B cell (primary cell): ENCODE results near the gene RAB32. TPM values are rescaled to one million over a fixed set of nuclear protein-coding genes. Genes with fewer than 3 reads are reported as not detected.

ENCODE experiments used
- ATAC-seq: fragments of 200-7000 bp; cut with Tn5 transposase; one replicate; pipeline ENCODE4 v1.10.0; 2021; ENCODE audit warnings: low read depth, mild to moderate bottlenecking, moderate number of reproducible peaks, moderate library complexity
- CTCF ChIA-PET: fragments of 350-600 bp; sonication (Branson Sonifier 250); formaldehyde crosslinking; loops from one replicate; lab custom pipeline; 2021; ENCODE audit warnings: antibody characterized with exemption, inconsistent platforms; lab: Charles Lee
- POLR2A ChIA-PET: fragments of 350-600 bp; sonication (Branson Sonifier 250); formaldehyde crosslinking; loops from one replicate; lab custom pipeline; 2021; ENCODE audit warnings: antibody characterized with exemption; lab: Charles Lee
- DNase-seq: peaks from one replicate; pipeline ENCODE4 v3.0.0; 2013
- H2AFZ ChIP-seq: 2 replicates; pipeline ENCODE4 v1.6.1; 2012; ENCODE audit warnings: mild to moderate bottlenecking, low read depth, low read length; ENCODE audit not compliant: insufficient read depth, poor library complexity, severe bottlenecking
- H3K27ac ChIP-seq, 2 donors: 1 replicate in 1 of 2; 2 replicates in 1 of 2; pipeline ENCODE4 v1.5.1; 2012 to 2013; ENCODE audit warnings: low read length in 2 of 2, mild to moderate bottlenecking in 2 of 2, moderate library complexity in 1 of 2
- H3K27me3 ChIP-seq, 4 experiments: fragments of 200-600 bp in 1 of 4; sonication (generic) in 1 of 4; replicated peaks in 1 of 4; 1 replicate in 2 of 4; 2 replicates in 2 of 4; pipeline versions ENCODE4 v1.6.1 to v1.7.0; 2013 to 2016; ENCODE audit warnings: low read length in 3 of 4, mild to moderate bottlenecking in 2 of 4, mixed read lengths in 1 of 4, moderate library complexity in 1 of 4; ENCODE audit not compliant: insufficient read depth in 4 of 4, control insufficient read depth in 3 of 4; ENCODE audit errors: control extremely low read depth in 1 of 4
- H3K36me3 ChIP-seq, 2 experiments: replicated peaks in 1 of 2; 1 replicate in 1 of 2; 2 replicates in 1 of 2; pipeline versions ENCODE4 v1.6.1 to v1.7.1; 2013; ENCODE audit warnings: low read length in 1 of 2; ENCODE audit not compliant: insufficient read depth in 2 of 2, control insufficient read depth in 1 of 2; ENCODE audit errors: control extremely low read depth in 1 of 2, extremely low read depth in 1 of 2
- H3K4me1 ChIP-seq, 2 donors: fragments of 200-600 bp in 1 of 2; sonication (generic) in 1 of 2; 1 replicate in 1 of 2; 2 replicates in 1 of 2; pipeline versions ENCODE4 v1.5.1 to v1.6.1; 2013 to 2017; ENCODE audit warnings: low read length in 2 of 2; ENCODE audit not compliant: control insufficient read depth in 2 of 2, insufficient read depth in 2 of 2
- H3K4me2 ChIP-seq: replicated peaks from 2 replicates; pipeline ENCODE3; 2012; ENCODE audit warnings: mild to moderate bottlenecking, low read depth, low read length; ENCODE audit not compliant: poor library complexity, severe bottlenecking
- H3K4me3 ChIP-seq, 5 experiments: fragments of 200-600 bp in 1 of 5; sonication (generic) in 1 of 5; 1 replicate in 3 of 5; 2 replicates in 2 of 5; pipeline versions ENCODE4 v1.5.1 to v1.7.0; 2011 to 2016; ENCODE audit warnings: low read length in 4 of 5, mild to moderate bottlenecking in 4 of 5, low read depth in 2 of 5, control low read depth in 1 of 5, moderate library complexity in 1 of 5; ENCODE audit not compliant: insufficient read depth in 1 of 5; ENCODE audit errors: control extremely low read depth in 1 of 5, extremely low read depth in 1 of 5
- H3K79me2 ChIP-seq: fragments of 200-600 bp; sonication (generic); one replicate; pipeline ENCODE4 v1.6.0; 2016; ENCODE audit warnings: low read length; ENCODE audit not compliant: control insufficient read depth, insufficient read depth
- H3K9ac ChIP-seq: fragments of 200-600 bp; sonication (generic); 2 replicates; pipeline ENCODE4 v1.6.1; 2017; ENCODE audit warnings: mild to moderate bottlenecking, low read length, moderate library complexity
- H3K9me3 ChIP-seq, 3 donors: one replicate each; pipeline versions ENCODE4 v1.6.1 to v1.7.1; 2013; ENCODE audit warnings: low read length in 2 of 3; ENCODE audit not compliant: control insufficient read depth in 2 of 3, insufficient read depth in 1 of 3; ENCODE audit errors: control extremely low read depth in 1 of 3
- H4K20me1 ChIP-seq: 2 replicates; pipeline ENCODE4 v1.6.0; 2012; ENCODE audit warnings: mild to moderate bottlenecking, low read length; ENCODE audit not compliant: insufficient read depth, control insufficient read depth, poor library complexity, severe bottlenecking
- H3K27ac Mint-ChIP-seq: one replicate; pipeline ENCODE4 v1.8.0; 2021; ENCODE audit warnings: mixed read lengths
- H3K27me3 Mint-ChIP-seq: one replicate; pipeline ENCODE4 v1.8.0; 2021; ENCODE audit warnings: mixed read lengths
- H3K4me1 Mint-ChIP-seq: one replicate; pipeline ENCODE4 v1.8.0; 2021; ENCODE audit warnings: mixed read lengths
- H3K4me3 Mint-ChIP-seq: one replicate; pipeline ENCODE4 v1.8.0; 2021; ENCODE audit warnings: mixed read lengths
- H3K9me3 Mint-ChIP-seq: one replicate; pipeline ENCODE4 v1.8.0; 2022; ENCODE audit warnings: mixed read lengths; ENCODE audit not compliant: insufficient read depth
- CTCF ChIP-seq: fragments of 200-600 bp; IDR thresholded peaks from one replicate; pipeline ENCODE4 v1.8.0; 2022; ENCODE audit warnings: antibody characterized with exemption, mild to moderate bottlenecking
- EZH2 ChIP-seq: IDR thresholded peaks from 2 replicates; pipeline ENCODE4 v1.6.1; 2012; ENCODE audit warnings: borderline replicate concordance, low read depth, mild to moderate bottlenecking, moderate library complexity, low read length; ENCODE audit not compliant: insufficient read depth, poor library complexity, severe bottlenecking
- WGBS: methylation state at CpG from one replicate; pipeline ENCODE4 v1.1.5; 2013; ENCODE audit warnings: missing lambda C conversion rate; ENCODE audit not compliant: insufficient coverage; 5-methylcytosine and 5-hydroxymethylcytosine counted together
- intact Hi-C: fragments of 100-400 bp; cut with micrococcal nuclease; formaldehyde crosslinking; loops from one replicate; pipeline ENCODE4 v1.10.0; 2022
- polyA plus RNA-seq: library from polyadenylated mRNA; depleted of rRNA; stranded (reverse); fragments of >200 nt; gene quantifications from 2 replicates; pipeline ENCODE4 v1.2.3, GENCODE V29; 2012
- total RNA-seq, 2 donors: library from RNA; stranded (reverse); fragments of 120-200 nt in 1 of 2; gene quantifications; 1 replicate in 1 of 2; 2 replicates in 1 of 2; pipeline versions ENCODE4 v1.2.3 to v1.2.4, GENCODE V29; 2013 to 2022

RAB32 gene
- total and polyA plus RNA-seq, 2 donors (not counting 1 experiment from before 2014, with no cell fraction given) = 0.36 TPM; not detected in 1

GRCh38 chr6:146526192-146526591 is 17.4 kb upstream of the RAB32 start:
- no peaks in the 10 kb centered on the region for H3K4me1 Mint-ChIP-seq
- no peaks in the 10 kb centered on the region for H3K79me2 ChIP-seq
- no peaks in the 10 kb centered on the region for H3K27me3 Mint-ChIP-seq
- H3K4me3 Mint-ChIP-seq = no peak overlapping the region
- H3K4me2 ChIP-seq = no peak overlapping the region
- no peak overlapping the region for H2AFZ ChIP-seq
- peaks cover 4% of the 10 kb centered on the region for H3K9me3 Mint-ChIP-seq
- DNase-seq (no peak), ATAC-seq (no peak)
- no peak overlapping the region for H3K27ac ChIP-seq
- TF ChIP-seq EZH2 (no peak), CTCF (no peak)
- H3K9ac ChIP-seq = no peak overlapping the region
- peaks cover 0 to 14% (median 3%) of the 10 kb centered on the region in 3 donors for H3K9me3 ChIP-seq
- no peak overlapping the region for H3K27ac Mint-ChIP-seq
- no peak overlapping the region for H3K4me3 ChIP-seq
- no peaks in the 10 kb centered on the region for H4K20me1 ChIP-seq
- H3K36me3 ChIP-seq = no peaks in the 10 kb centered on the region
- CTCF ChIA-PET = no interaction called here
- H3K27me3 ChIP-seq = no peaks in the 10 kb centered on the region
- intact Hi-C loops = no loop called here
- POLR2A ChIA-PET = no interaction called here
- no peaks in the 10 kb centered on the region for H3K4me1 ChIP-seq

GRCh38 chr6:146532702-146533101 is 10.9 kb upstream of the RAB32 start:
- Mint-ChIP-seq H3K9me3 (no peaks in the 10 kb centered on the region), H3K4me1 (no peaks in the 10 kb centered on the region), H3K4me3 (no peak overlapping the region), H3K27me3 (no peaks in the 10 kb centered on the region), H3K27ac (no peak overlapping the region)
- Histone ChIP-seq H3K9ac (no peak overlapping the region), H3K4me1 (no peaks in the 10 kb centered on the region), H3K36me3 (no peaks in the 10 kb centered on the region), H3K27me3 (no peaks in the 10 kb centered on the region), H4K20me1 (no peaks in the 10 kb centered on the region), H3K9me3 (no peaks in the 10 kb centered on the region), H2AFZ (no peak overlapping the region), H3K27ac (no peak overlapping the region), H3K79me2 (no peaks in the 10 kb centered on the region), H3K4me3 (no peak overlapping the region), H3K4me2 (no peak overlapping the region)
- intact Hi-C loops = no loop called here
- CTCF ChIA-PET = no interaction called here
- no peak for TF ChIP-seq EZH2
- no peak for TF ChIP-seq CTCF
- no CpG with 5 or more reads among the region's 3 CpGs for WGBS
- DNase-seq (no peak), ATAC-seq (no peak)
- POLR2A ChIA-PET = no interaction called here
